AG10803 (cell line): Measurements from ENCODE around the gene RUSF1.
A peak's percentile ranks its signal among the peaks of the same experiment; 100 is the strongest.
"Not testable (repeated sequence)": the region's sequence is repeated elsewhere in the genome, so short reads cannot be mapped to it uniquely, and the experiment has no call there.

ENCODE experiments used
- DNase-seq: peaks from one replicate; pipeline ENCODE4 v3.0.0; 2010; ENCODE audit warnings: low read depth
- H3K4me3 ChIP-seq: 2 replicates; pipeline ENCODE4 v1.5.1; 2011; ENCODE audit warnings: mild to moderate bottlenecking, low read length, control low read depth
- TF ChIP-seq, protein P1 (sequence below): conservative IDR thresholded peaks from 2 replicates; pipeline ENCODE4 v1.5.1; 2011; ENCODE audit warnings: mild to moderate bottlenecking, low read length, control low read depth, inconsistent platforms

The RUSF1 gene

DNA sequence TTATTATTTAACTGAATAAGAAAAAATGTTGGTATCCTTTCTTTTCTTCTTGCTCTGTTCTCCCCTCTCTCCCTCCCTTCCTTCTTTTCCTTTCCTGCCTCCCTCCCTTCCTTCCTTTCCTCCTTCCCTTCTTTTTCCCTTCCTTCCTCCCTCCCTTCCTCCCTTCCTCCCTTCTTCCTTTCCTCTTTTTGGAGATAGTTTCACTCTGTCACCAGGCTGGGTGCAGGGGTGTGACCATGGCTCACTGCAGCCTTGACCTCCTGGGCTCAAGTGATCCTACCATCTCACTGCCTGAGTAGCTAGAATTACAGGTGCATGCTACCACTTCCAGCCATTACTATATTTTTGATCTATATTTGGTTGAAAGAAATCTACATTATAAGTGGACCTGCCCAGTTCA is 5.7 kb upstream of the RUSF1 start:
- H3K4me3 ChIP-seq, result no peak overlapping the region
- TF ChIP-seq, protein P1, sequence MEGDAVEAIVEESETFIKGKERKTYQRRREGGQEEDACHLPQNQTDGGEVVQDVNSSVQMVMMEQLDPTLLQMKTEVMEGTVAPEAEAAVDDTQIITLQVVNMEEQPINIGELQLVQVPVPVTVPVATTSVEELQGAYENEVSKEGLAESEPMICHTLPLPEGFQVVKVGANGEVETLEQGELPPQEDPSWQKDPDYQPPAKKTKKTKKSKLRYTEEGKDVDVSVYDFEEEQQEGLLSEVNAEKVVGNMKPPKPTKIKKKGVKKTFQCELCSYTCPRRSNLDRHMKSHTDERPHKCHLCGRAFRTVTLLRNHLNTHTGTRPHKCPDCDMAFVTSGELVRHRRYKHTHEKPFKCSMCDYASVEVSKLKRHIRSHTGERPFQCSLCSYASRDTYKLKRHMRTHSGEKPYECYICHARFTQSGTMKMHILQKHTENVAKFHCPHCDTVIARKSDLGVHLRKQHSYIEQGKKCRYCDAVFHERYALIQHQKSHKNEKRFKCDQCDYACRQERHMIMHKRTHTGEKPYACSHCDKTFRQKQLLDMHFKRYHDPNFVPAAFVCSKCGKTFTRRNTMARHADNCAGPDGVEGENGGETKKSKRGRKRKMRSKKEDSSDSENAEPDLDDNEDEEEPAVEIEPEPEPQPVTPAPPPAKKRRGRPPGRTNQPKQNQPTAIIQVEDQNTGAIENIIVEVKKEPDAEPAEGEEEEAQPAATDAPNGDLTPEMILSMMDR, result no peak
- no peak for DNase-seq

DNA sequence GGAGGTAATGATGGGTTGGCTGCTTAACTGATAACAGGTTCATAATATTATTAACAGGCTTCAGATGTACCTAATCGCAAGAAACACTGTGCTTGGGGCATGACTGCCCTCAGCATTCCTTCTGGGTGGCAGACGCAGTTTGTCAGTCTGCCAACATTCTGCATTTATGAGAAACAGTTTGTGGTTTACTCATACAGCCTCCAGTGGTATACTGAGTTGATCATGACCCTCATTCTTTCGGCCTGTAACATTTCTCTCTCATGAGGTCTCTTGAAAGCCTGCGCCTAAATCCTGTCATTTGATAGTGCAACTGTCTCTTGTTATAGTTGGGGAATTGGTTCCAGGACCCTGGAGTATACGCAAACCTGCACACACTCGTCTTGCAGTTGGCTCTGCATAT is 4.9 kb upstream of the RUSF1 start:
- TF ChIP-seq, protein P1, result no peak
- peak; percentile 82 for DNase-seq
- no peak overlapping the region for H3K4me3 ChIP-seq

DNA sequence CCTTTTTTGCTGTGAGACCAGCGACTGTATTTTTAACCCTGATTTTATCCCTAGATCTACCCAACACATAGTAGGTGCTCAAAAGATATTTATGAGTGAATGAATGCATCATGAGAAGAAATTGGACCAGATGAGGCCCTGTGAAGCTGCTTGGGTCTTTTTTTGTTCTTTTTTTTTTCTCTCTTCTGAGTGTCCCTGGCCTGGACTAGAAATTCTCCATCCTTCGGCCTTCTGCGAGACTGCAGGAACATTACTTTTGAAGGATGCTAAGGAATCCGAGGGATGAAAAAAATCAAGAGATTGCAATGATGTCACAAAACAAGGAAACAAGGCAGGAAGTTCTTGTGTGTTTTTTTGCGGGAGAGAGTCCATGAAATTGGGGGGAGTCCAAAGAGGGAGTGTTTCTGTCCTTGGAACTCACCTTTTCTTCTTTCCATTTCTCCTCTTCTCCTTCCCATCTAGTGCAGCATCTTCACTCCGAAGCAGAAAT is 560 bp upstream of the RUSF1 start:
- TF ChIP-seq, protein P1, result no peak
- H3K4me3 ChIP-seq, result peak overlapping the region; percentile 97
- peak; percentile 72 for DNase-seq

DNA sequence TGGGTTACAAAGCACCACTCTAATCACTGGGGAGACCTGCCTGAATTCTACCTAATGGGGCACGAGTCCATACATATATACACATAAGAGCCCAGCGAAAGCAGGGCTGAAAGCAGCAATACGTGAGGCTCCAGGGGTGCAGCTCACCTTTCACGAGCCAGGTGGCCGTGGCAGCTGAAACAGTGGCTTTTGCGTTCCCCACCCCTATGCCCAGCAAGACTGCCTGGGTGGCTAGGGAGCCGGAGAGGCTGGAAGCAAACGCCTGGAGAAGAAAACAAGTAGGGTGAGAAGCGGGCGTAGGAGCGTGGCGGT is 618 bp downstream of the RUSF1 start:
- TF ChIP-seq, protein P1, result no peak
- no peak for DNase-seq
- H3K4me3 ChIP-seq, result peak overlapping the region; percentile 97

DNA sequence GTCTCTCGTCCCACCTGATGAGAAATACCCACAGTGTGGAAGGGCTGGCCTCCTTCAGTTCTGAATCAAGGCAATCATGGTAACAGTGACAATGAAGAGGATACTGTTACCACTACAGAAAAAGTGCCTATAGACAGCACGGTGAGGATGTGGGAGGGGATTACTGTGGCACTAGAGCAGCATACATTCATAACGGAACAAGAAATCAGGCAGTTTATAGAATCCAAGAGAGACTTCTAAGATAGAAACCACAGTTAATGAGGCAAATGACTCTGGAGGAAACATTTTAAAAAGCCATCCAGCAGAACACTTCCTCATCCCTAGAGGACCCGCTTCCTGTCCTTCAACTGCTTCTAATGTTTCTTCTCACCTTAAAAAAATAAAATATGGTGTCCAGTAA is 2.7 kb downstream of the RUSF1 start:
- TF ChIP-seq, protein P1, result no peak
- no peak overlapping the region for H3K4me3 ChIP-seq

DNA sequence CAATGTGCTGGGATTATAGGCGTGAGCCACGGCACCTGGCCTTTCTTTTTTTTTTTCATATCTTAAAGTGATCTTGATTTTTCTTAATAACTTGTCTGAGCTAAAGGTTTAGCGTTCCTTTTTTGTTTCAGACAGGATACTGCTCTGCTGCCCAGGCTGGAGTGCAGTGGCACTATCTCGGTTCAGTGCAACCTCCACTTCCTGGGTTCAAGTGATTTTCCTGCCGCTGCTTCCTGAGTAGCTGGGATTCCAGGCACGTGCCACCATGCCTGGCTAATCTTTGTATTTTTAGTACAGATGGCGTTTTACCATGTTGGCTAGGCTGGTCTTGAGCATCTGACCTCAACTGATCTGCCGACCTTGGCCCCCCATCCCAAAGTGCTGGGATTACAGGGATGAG is 4.0 kb downstream of the RUSF1 start:
- H3K4me3 ChIP-seq, result no peak overlapping the region
- DNase-seq, result no peak
- TF ChIP-seq, protein P1, result no peak

More for the DNA sequence above, 2.7 kb downstream of the RUSF1 start:
- DNase-seq, result no peak

DNA sequence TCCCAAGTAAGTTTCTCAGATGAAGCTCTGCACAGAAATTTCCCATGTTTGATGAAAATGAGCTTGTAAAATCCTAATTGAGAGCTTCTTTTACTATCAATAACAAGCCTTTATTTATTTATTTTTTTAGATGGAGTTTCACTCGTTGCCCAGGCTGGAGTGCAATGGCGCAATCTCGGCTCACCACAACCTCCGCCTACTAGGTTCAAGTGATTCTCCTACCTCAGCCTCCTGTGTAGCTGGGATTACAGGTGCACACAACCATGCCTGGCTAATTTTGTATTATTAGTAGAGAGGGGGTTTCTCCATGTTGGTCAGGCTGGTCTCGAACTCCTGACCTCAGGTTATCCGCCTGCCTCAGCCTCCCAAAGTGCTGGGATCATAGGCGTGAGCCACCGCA is 4.6 kb downstream of the RUSF1 start:
- H3K4me3 ChIP-seq, result not testable (repeated sequence)

DNA sequence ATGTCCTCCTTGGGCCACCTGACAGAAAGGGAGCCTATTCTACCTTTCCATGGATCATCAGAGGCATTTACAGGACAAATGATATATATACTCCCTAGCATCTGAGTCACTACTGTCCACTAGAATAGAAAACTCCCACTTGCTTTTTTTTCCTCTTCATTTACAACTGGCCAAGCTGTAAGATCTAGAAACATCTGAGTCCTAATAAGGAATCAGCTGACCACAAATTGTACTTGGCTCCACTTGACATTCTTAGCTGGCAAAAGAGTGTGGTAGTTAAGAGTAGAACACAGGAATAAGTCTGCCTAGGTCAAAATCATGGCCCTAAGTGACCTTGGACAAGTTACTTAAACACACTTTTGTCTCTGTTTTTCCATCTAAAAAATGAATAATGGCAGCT is 5.2 kb downstream of the RUSF1 start:
- TF ChIP-seq, protein P1, result no peak
- H3K4me3 ChIP-seq, result no peak overlapping the region
- peak; percentile 61 for DNase-seq

More for the DNA sequence above, 4.6 kb downstream of the RUSF1 start:
- not testable (repeated sequence) for DNase-seq
